Fibroblast of mammary gland (primary cell): ENCODE data around the gene SFI1.

Experiments used
- DNase-seq: peaks from one replicate; pipeline ENCODE4 v3.0.0-alpha.2; 2010; ENCODE audit warnings: low read depth
- H3K4me3 ChIP-seq: 2 replicates; pipeline ENCODE4 v1.5.1; 2011; ENCODE audit warnings: low read depth, mild to moderate bottlenecking, low read length, moderate library complexity; ENCODE audit not compliant: control insufficient read depth
- CTCF ChIP-seq: conservative IDR thresholded peaks from 2 replicates; pipeline ENCODE4 v1.5.1; 2011; ENCODE audit warnings: low read depth, low read length, inconsistent platforms; ENCODE audit not compliant: control insufficient read depth, insufficient read depth

Gene SFI1

GRCh38 chr22:31612891-31613285, 116.6 kb downstream of the SFI1 start:
- H3K4me3 ChIP-seq, result no peak overlapping the region
- no peak for DNase-seq
- no peak for TF ChIP-seq CTCF

- no peak for TF ChIP-seq CTCF
- no peak overlapping the region for H3K4me3 ChIP-seq
- DNase-seq, result no peak
Observed at GRCh38 chr22:31613286-31613903, 117.1 kb downstream of the SFI1 start.

GRCh38 chr22:31613904-31614296, 117.6 kb downstream of the SFI1 start:
- no peak overlapping the region for H3K4me3 ChIP-seq
- no peak for DNase-seq
- TF ChIP-seq CTCF, result no peak

GRCh38 chr22:31614781-31615490, 118.6 kb downstream of the SFI1 start:
- TF ChIP-seq CTCF, result no peak
- DNase-seq, result no peak
- no peak overlapping the region for H3K4me3 ChIP-seq

- no peak for TF ChIP-seq CTCF
- no peak overlapping the region for H3K4me3 ChIP-seq
- DNase-seq, result no peak
Observed at GRCh38 chr22:31615491-31615860, 119.1 kb downstream of the SFI1 start.

- no peak for DNase-seq
- H3K4me3 ChIP-seq, result no peak overlapping the region
- no peak for TF ChIP-seq CTCF
Observed at GRCh38 chr22:31615940-31616314, 119.6 kb downstream of the SFI1 start.
